H1 (cell line): Measurements from ENCODE around the gene C1QTNF1. TPM values are rescaled to one million over a fixed set of nuclear protein-coding genes. Genes with fewer than 3 reads are reported as not detected.

Experiments used
- ATF2 ChIP-seq: IDR thresholded peaks from 2 replicates; pipeline ENCODE4 v1.6.1; 2012; ENCODE audit warnings: low read length, inconsistent platforms
- ATF3 ChIP-seq: IDR thresholded peaks from 2 replicates; pipeline ENCODE4 v1.6.1; 2011; ENCODE audit warnings: low read depth, mild to moderate bottlenecking, low read length; ENCODE audit not compliant: insufficient read depth
- CHD1 ChIP-seq: IDR thresholded peaks from 2 replicates; pipeline ENCODE4 v1.6.1; 2012; ENCODE audit warnings: low read depth, low read length, improper control_type of control experiment
- CHD7 ChIP-seq: fragments of 300-600 bp; sonication (generic); IDR thresholded peaks from 2 replicates; pipeline ENCODE4 v1.7.1; 2012; ENCODE audit warnings: low read length, moderate library complexity, mild to moderate bottlenecking, inconsistent platforms; ENCODE audit not compliant: insufficient replicate concordance
- POLR2A ChIP-seq, 2 experiments: IDR thresholded peaks; 1 replicate in 1 of 2; 2 replicates in 1 of 2; pipeline ENCODE4 v1.6.1; 2011; ENCODE audit warnings: low read depth in 2 of 2, low read length in 2 of 2, mild to moderate bottlenecking in 2 of 2; ENCODE audit errors: control extremely low read depth in 1 of 2
- SP2 ChIP-seq: IDR thresholded peaks from 2 replicates; pipeline ENCODE4 v1.6.1; 2012; ENCODE audit warnings: mild to moderate bottlenecking, low read length, inconsistent platforms
- SRF ChIP-seq: IDR thresholded peaks from 2 replicates; pipeline ENCODE4 v1.6.1; 2011; ENCODE audit warnings: mild to moderate bottlenecking, low read depth, low read length, moderate library complexity
- USF2 ChIP-seq: IDR thresholded peaks from 2 replicates; pipeline ENCODE4 v1.6.1; 2011; ENCODE audit warnings: low read length, improper control_type of control experiment
- ZNF274 ChIP-seq: IDR thresholded peaks from 2 replicates; pipeline ENCODE4 v1.7.0; 2012; ENCODE audit warnings: low read length, borderline replicate concordance; ENCODE audit errors: extremely low read depth
- polyA plus RNA-seq, 7 experiments: library from polyadenylated mRNA; depleted of rRNA in 3 of 7; stranded (reverse) in 5 of 7; unstranded in 2 of 7; fragments of >200 nt in 5 of 7; fragments of 200-250 nt in 2 of 7; gene quantifications; 1 replicate in 5 of 7; 2 replicates in 1 of 7; 4 replicates in 1 of 7; pipeline versions ENCODE4 v1.2.1 to v1.2.3, GENCODE V29; 2011 to 2013; ENCODE audit warnings: missing spikeins in 2 of 7, mixed read lengths in 2 of 7
- total RNA-seq: library from RNA; stranded (reverse); fragmentation: NEBNext Ultra II Directional; extraction: Animal tissue kit (Norgen Biotek cat#: 25700); gene quantifications from 2 replicates; pipeline ENCODE4 v1.2.1, GENCODE V29; 2021

C1QTNF1 gene
- total and polyA plus RNA-seq, 2 of the 8 experiments (the other 6 are each of a cell fraction or from before 2014, with no cell fraction given), result 1.5 to 2.5 TPM

GRCh38 chr17:79052131-79052530, 28.2 kb downstream of the C1QTNF1 start (continued):
- TF ChIP-seq CHD7 (no peak), USF2 (no peak), POLR2A (IDR thresholded peaks at IDR 0.05; ENCODE audit: control extremely low read depth in 1 of 2, low read depth in 2 of 2, low read length in 2 of 2) (no peak), ATF2 (no peak), ZNF274 (no peak), SRF (no peak), SP2 (no peak), CHD1 (no peak), ATF3 (no peak)
